Activated CD8-positive, alpha-beta memory T cell treated with anti-CD3 and anti-CD28 coated beads, Interleukin-2, amount 50 U/mL, for 1 hour (primary cell): ENCODE data around the gene LCNL1.
"Not testable (repeated sequence)": the region's sequence is repeated elsewhere in the genome, so short reads cannot be mapped to it uniquely, and the experiment has no call there.

ENCODE experiments used
- DNase-seq: peaks from one replicate; pipeline ENCODE4 v3.0.0-alpha.2; 2020; ENCODE audit errors: extremely low read depth

Gene LCNL1

DNA sequence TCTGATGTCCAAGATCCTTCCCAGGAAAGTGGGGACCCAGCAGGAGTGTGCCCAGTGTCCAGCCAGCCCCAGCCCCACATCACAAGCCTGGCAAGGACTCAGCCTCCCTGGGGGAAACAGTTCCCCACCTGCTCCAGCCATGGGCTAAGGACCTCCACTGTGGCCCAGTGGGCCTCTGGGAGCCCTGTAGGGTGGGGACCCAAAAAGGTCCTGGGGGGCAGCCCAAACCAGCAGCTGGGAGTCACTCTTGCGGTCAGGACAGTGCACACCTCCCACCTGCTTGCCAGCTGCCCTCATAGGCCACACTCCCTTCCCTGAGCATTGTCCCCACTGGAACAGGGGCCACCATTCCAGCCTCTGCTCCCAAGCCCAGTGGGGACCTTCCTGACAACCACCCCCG, 43.6 kb downstream of the LCNL1 start:
- DNase-seq = no peak

GRCh38 chr9:137026828-137027227, 44.0 kb downstream of the LCNL1 start:
- no peak for DNase-seq

DNA sequence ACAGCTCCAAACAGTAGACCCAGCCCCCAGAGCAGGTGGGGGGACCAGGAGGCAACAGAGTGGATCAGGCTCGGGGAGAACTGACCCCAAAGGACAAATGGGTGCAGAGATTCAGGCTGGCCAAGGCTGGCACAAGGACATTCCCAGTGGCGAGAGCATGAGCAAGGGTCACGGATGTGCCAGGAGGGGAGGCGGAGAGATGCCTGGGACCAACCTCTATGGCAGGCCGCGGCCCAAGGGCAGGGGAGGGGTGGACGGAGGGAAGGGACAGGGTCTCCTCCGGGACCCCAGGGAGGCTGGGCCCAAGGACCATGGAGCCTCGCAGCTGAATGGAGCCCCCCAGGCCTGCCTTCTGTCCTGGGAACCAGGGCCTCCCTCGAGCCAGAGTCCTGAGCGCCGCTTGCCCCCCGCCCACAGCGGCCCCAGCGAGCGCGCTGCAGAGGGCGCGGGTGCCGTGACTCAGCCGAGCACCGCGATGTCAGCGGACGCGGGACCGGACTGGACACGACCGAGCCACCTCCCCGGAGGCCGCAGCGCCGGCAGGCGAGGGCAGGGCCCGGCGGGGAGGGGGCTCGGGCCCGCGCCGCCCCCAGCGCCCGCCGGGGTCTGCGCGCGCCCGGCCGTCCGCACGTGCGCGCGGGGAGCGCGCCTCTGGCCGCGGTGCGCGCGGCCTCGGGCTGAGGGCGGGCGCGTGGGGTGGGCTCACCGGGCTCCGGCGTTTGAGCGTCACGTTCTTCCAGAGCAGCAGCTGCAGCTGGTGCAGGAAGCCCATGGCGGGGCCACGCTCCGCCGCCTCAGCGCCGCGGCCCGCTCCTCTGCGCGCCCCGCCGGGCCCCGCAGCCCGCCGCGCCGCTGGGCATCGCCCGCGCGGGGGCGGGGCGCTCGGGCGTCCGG, 44.8 kb downstream of the LCNL1 start, which contains the start of gene ABCA2:
ABCA2 (minus strand) TSS at position 869 of the 894 bp plus-strand sequence; CDS start at position 772, 97 bp downstream.
- DNase-seq = no peak

- no peak for DNase-seq
These were observed 45.7 kb downstream of the LCNL1 start for GRCh38 chr9:137028263-137029057.

DNA sequence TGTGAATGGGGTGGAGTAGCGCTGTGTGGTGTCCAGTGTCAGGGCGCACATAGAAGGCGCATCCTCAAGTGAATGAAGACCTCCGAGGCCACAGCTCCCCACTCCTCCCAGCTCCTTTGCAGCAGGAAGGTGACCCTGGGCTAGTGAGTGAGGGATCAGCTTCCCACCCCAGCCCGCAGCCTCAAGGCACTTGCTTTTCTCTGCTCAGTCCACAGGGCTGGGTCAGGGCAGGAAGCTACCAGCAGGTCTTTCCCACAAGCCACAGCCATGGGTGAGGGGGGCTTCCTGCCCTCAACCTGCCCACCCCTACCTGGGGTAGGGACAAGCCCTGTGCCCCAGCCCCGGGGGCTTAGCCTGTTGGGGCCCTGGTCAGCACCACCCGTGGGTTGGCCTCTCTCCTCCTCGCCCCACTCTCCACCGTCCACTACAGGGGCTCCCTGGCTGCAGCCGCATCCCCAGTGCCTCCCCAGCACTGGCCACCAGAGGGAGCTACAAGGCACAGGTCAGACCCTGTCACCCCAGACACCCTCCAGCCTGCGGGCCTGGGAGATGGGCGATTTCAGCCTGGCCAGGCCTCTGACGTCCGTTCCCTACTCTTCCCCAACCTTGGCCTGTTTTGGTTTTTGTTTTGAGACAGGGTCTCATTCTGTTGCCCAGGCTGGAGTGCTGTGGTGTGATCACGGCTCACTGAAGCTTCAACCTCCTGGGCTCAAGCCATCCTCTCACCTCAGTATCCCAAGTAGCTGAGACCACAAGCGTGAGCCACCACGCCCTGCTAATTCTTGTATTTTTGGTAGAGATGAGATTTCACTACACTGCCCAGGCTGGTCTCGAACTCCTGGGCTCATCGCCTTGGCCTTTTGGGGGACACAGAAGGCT, 46.5 kb downstream of the LCNL1 start:
- DNase-seq = no peak

- DNase-seq = no peak
These were observed 47.2 kb downstream of the LCNL1 start for GRCh38 chr9:137030006-137030405.

DNA sequence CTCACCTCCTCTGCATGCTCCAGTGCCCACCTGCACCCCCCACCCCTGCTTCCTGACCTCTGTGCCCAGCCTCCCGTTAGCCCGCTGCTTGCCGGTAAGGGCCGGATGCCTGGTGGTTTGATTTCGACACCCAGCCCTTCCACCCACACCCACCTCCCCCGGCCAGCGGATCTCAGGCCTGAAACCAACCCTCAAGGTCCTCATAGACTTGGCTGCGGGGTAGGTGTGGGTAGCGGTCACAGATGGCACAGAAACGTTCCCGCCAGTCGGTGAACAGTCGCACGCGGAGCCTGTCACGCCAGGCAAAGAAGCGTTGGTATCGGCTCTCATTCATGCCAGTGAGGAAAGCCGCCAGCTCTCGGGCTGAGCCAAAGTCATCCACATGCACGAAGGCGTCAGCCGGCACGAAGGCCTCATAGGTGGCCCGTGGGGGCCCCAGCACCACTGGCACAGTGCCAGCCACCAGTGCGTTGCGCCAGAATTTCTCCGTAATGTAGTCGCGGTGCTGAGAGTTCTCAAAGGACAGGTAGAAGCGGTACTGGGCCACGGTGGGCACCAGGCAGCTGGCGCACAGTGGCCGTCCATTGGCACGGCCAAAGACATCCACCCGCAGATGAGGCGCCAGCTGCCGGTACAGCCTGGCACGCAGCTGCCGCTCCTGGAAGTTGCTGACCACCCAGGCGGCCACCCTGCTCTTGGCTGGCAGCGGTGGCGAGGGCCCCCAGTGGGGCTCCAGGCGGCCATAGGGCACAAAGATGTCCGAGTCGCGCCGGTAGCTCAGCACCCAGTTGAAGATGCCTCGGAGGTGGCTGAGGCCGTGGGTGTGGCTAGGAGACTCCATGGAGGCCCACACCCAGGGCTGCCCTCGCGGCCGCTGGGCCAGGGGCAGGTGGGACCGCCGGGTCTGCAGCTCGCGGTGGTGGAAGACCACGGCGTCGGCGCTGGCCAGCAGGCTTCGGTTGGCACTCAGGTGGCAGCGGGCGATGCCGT, 48.0 kb downstream of the LCNL1 start:
- DNase-seq = no peak

DNA sequence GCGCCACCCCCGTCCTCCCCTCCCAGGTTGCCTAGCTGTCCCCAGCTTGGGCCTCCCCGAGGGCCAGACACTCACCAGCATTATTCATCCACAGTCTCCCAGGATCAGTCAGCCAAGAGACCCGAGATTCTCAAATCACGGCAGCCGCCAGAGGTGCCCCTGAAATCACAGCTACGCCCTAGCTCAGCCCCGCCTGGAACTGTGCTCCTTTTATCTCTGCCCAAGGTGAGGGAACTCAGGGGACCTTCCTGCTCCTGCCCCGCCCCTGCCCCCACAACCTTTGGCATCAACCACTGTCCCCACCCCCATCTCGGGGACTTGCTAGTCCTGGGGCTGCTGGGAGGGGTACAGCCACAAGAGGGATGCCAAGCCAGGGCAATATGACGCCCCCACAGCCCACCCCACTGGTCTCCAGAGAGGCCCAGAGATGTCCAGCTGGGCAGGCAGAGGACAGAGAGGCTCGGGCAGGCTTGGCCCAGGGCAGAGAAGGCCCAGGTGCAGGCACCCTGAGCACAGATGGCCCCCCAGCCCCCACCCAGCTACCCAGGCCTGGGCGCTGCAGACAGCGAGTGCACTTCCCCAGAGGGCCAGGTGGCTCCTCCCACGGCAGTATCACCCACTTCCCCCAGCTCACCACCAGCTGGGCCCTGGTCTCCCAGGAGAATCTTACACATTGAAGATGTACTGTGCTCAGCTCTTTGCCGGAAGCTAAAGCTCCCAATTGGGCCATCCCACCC, 49.3 kb downstream of the LCNL1 start, which contains the start of gene FUT7:
FUT7 (minus strand) TSS at position 185 of the 737 bp plus-strand sequence; CDS start at position 88, 97 bp downstream.
- DNase-seq = no peak

DNA sequence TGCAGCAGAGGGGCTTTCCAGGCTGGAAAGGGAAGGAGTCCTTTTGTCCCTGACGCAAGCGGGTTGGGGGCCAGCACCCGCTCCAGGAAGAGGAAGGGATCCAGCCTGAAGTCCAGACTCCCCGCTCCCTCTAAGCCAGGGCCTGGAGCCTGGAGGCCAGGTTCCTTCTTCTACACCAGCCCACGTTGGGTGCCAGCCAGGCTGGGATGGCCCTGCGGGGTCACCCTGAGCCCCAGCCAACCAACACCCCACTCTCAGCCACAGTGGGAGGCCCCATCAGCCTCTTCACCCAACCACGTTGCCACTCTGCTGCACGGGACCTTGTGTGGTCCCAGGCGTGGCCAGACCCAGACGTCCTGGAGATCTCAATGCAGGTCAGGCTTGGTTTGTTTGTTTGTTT, 50.1 kb downstream of the LCNL1 start:
- DNase-seq = no peak

GRCh38 chr9:137033481-137033880, 50.7 kb downstream of the LCNL1 start:
- DNase-seq = not testable (repeated sequence)

- DNase-seq = no peak
These were observed 51.4 kb downstream of the LCNL1 start for GRCh38 chr9:137034039-137034708.

- DNase-seq = peak; percentile 76
These were observed 52.1 kb downstream of the LCNL1 start for GRCh38 chr9:137034709-137035506.
